Ishikawa (cell line): ENCODE data around the gene OR8G5.

Source experiments
- CEBPB ChIP-seq: IDR thresholded peaks from 2 replicates; pipeline ENCODE4 v1.6.1; 2012
- CREB1 ChIP-seq: IDR thresholded peaks from 2 replicates; pipeline ENCODE4 v1.6.1; 2012; ENCODE audit warnings: low read depth
- EGR1 ChIP-seq: IDR thresholded peaks from 2 replicates; pipeline ENCODE4 v1.6.1; 2012
- EP300 ChIP-seq: IDR thresholded peaks from 2 replicates; pipeline ENCODE4 v1.6.1; 2012; ENCODE audit warnings: borderline replicate concordance
- FOXM1 ChIP-seq: IDR thresholded peaks from 2 replicates; pipeline ENCODE4 v1.6.1; 2012; ENCODE audit warnings: low read depth, borderline replicate concordance
- NFIC ChIP-seq: IDR thresholded peaks from 2 replicates; pipeline ENCODE4 v1.6.1; 2012
- RAD21 ChIP-seq: IDR thresholded peaks from 2 replicates; pipeline ENCODE4 v1.6.1; 2012; ENCODE audit warnings: low read depth
- TAF1 ChIP-seq: IDR thresholded peaks from 2 replicates; pipeline ENCODE4 v1.6.1; 2012; ENCODE audit warnings: low read depth, mild to moderate bottlenecking
- TCF12 ChIP-seq: IDR thresholded peaks from 2 replicates; pipeline ENCODE4 v1.6.1; 2012; ENCODE audit warnings: low read depth
- TEAD4 ChIP-seq: IDR thresholded peaks from 2 replicates; pipeline ENCODE4 v1.6.1; 2012
- YY1 ChIP-seq: IDR thresholded peaks from 2 replicates; pipeline ENCODE4 v1.6.1; 2012; ENCODE audit warnings: low read depth
- ZBTB7A ChIP-seq: IDR thresholded peaks from 2 replicates; pipeline ENCODE4 v1.6.1; 2012; ENCODE audit warnings: low read depth
- TF ChIP-seq, protein P1 (sequence below): IDR thresholded peaks from 2 replicates; pipeline ENCODE4 v1.6.1; 2012
- TF ChIP-seq, protein P2 (sequence below): IDR thresholded peaks from 2 replicates; pipeline ENCODE4 v1.6.1; 2012
- TF ChIP-seq, protein P3 (sequence below): IDR thresholded peaks from 2 replicates; pipeline ENCODE4 v1.6.1; 2012; ENCODE audit warnings: low read depth, mild to moderate bottlenecking

Gene OR8G5

DNA sequence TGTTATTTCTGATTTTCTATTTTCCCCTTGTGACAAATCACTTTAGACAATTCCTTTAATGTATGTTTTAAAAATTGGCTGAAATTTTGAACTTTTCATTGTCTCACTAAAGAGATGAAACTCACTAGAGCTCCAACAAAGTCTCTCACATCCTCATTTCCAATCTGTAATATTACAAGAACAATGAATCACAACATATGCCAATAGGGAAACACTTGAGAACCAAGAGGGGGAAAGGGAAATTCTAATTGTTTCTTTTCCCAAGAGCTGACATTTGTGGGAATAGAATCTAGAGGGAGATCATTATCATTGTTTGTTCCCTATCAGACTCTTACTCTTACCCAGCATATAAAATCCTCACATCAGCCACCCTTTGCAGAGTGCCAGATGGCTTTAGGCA lies 44.9 kb upstream of the OR8G5 start:
- TF ChIP-seq ZBTB7A: no peak
- TF ChIP-seq, protein P1, sequence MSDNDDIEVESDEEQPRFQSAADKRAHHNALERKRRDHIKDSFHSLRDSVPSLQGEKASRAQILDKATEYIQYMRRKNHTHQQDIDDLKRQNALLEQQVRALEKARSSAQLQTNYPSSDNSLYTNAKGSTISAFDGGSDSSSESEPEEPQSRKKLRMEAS: no peak
- no peak for TF ChIP-seq EP300
- TF ChIP-seq FOXM1: no peak
- TF ChIP-seq, protein P2, sequence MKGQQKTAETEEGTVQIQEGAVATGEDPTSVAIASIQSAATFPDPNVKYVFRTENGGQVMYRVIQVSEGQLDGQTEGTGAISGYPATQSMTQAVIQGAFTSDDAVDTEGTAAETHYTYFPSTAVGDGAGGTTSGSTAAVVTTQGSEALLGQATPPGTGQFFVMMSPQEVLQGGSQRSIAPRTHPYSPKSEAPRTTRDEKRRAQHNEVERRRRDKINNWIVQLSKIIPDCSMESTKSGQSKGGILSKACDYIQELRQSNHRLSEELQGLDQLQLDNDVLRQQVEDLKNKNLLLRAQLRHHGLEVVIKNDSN: no peak
- TF ChIP-seq NFIC: no peak
- TF ChIP-seq CREB1: no peak
- no peak for TF ChIP-seq TEAD4
- TF ChIP-seq, protein P3, sequence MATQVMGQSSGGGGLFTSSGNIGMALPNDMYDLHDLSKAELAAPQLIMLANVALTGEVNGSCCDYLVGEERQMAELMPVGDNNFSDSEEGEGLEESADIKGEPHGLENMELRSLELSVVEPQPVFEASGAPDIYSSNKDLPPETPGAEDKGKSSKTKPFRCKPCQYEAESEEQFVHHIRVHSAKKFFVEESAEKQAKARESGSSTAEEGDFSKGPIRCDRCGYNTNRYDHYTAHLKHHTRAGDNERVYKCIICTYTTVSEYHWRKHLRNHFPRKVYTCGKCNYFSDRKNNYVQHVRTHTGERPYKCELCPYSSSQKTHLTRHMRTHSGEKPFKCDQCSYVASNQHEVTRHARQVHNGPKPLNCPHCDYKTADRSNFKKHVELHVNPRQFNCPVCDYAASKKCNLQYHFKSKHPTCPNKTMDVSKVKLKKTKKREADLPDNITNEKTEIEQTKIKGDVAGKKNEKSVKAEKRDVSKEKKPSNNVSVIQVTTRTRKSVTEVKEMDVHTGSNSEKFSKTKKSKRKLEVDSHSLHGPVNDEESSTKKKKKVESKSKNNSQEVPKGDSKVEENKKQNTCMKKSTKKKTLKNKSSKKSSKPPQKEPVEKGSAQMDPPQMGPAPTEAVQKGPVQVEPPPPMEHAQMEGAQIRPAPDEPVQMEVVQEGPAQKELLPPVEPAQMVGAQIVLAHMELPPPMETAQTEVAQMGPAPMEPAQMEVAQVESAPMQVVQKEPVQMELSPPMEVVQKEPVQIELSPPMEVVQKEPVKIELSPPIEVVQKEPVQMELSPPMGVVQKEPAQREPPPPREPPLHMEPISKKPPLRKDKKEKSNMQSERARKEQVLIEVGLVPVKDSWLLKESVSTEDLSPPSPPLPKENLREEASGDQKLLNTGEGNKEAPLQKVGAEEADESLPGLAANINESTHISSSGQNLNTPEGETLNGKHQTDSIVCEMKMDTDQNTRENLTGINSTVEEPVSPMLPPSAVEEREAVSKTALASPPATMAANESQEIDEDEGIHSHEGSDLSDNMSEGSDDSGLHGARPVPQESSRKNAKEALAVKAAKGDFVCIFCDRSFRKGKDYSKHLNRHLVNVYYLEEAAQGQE: no peak

DNA sequence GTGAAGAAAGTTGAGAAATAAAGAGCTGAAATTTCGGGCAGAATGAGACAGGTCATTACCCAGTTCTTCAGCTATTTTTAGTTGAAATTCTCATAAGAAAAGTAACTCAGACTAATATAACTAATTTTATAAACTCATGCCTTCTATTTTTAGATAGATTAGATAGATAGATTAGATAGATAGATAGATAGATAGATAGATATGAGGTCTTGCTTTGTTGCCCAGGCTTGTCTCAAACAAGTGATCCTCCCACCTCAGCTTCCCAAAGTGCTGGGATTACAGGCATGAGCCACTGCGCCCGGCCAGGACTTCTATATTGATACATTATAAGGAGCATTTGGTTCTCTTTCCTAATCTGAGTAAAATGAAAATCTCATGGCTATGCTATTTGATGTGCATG lies 42.1 kb upstream of the OR8G5 start:
- no peak for TF ChIP-seq EP300
- no peak for TF ChIP-seq CEBPB
- no peak for TF ChIP-seq RAD21
- TF ChIP-seq, protein P1: no peak
- no peak for TF ChIP-seq CREB1
- TF ChIP-seq ZBTB7A: no peak
- TF ChIP-seq, protein P3: no peak
- TF ChIP-seq FOXM1: no peak
- TF ChIP-seq TEAD4: no peak
- no peak for TF ChIP-seq TCF12
- no peak for TF ChIP-seq EGR1
- TF ChIP-seq, protein P2: no peak
- TF ChIP-seq YY1: no peak
- TF ChIP-seq TAF1: no peak
- no peak for TF ChIP-seq NFIC

DNA sequence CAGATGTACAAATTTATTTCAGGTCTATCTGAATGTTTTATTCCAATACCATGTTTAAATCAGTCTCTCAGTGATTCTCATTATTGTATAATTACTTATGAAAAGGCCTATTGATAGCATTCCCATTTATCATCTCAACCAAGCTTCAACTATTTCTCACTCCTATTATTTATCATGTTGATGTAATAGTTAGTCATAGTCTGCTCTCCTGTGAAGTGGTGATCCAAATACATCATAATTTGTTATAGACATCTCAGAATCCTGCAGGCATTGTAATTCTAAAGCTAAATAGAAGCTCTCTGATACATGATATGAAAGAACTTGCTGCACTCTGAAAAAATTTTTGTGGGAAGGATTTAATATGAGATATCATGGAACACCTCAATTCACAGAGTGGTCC lies 37.0 kb upstream of the OR8G5 start:
- TF ChIP-seq, protein P1: no peak
- TF ChIP-seq FOXM1: no peak
- no peak for TF ChIP-seq NFIC
- TF ChIP-seq, protein P3: no peak
- no peak for TF ChIP-seq CEBPB
- TF ChIP-seq, protein P2: no peak
- no peak for TF ChIP-seq EGR1

DNA sequence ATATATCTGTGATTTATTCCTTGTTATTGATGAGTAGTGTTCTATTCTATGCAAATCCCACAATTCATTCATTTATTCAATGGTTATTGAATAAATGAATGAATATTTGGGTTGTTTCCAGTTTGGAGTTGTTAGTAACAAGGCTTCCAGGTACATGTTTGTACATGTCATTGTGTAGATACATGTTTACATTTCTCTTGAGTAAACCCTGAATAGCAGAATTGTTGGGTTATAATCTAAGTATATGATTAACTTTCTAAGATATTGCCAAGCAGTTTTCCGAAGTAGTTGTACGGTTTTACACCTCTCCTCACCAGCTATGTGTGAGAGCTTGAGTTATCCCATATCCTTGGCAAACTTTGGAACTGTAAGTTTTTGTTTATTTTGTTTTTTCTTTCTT lies 33.8 kb upstream of the OR8G5 start:
- TF ChIP-seq EP300 (no peak), CREB1 (no peak), FOXM1 (no peak), YY1 (no peak), RAD21 (no peak), TCF12 (no peak), CEBPB (no peak), EGR1 (no peak), ZBTB7A (no peak)
- TF ChIP-seq, protein P2: no peak
- TF ChIP-seq, protein P3: no peak
- TF ChIP-seq, protein P1: no peak
